K562 (cell line): Measurements from ENCODE around the gene LRRC15. TPM values are rescaled to one million over a fixed set of nuclear protein-coding genes. Genes with fewer than 3 reads are reported as not detected.

Experiments used
- ATAC-seq: fragments of 200-7000 bp; cut with Tn5 transposase; 3 replicates; pipeline ENCODE4 v1.9.1; 2020; ENCODE audit warnings: moderate library complexity
- BruUV-seq: library from RNA; stranded (reverse); fragments of 400-500 nt; replicated peaks from 2 replicates; lab custom pipeline; 2021; lab: Mats Ljungman, UMichigan
- CTCF ChIA-PET: fragments of 300-600 bp; formaldehyde crosslinking; extraction: SDS; loops from one replicate; lab custom pipeline; 2021; ENCODE audit warnings: low intra/inter-chr PET ratio; lab: Yijun Ruan, JAX
- POLR2A ChIA-PET: fragments of 300-600, 350-650 bp; sonication (Branson Sonifier 250); formaldehyde crosslinking; extraction: SDS; loops from one replicate; lab custom pipeline; 2021; ENCODE audit warnings: antibody characterized with exemption, inconsistent platforms; lab: Yijun Ruan, JAX
- DNase-seq, 4 experiments: peaks; one replicate each; pipeline versions ENCODE4 v3.0.0 to v3.0.0-alpha.2; 2011 to 2018; ENCODE audit warnings: low spot score in 3 of 4, mixed read lengths in 3 of 4; ENCODE audit errors: extremely low read depth in 1 of 4
- FAIRE-seq: peaks from 2 replicates; lab custom pipeline; 2011; peaks lifted over from hg19 to GRCh38; lab: Jason Lieb, UNC
- H2AFZ ChIP-seq: 2 replicates; pipeline ENCODE4 v1.6.0; 2011; ENCODE audit warnings: low read depth, low read length, control low read depth, inconsistent platforms
- H3K27ac ChIP-seq: fragments of 200-600 bp; 3 replicates; pipeline ENCODE4 v1.8.0; 2011; ENCODE audit warnings: low read depth, mild to moderate bottlenecking, control low read depth, inconsistent platforms, low read length, moderate library complexity, mixed read lengths; ENCODE audit errors: extremely low read depth
- H3K27me3 ChIP-seq, 2 experiments: fragments of 300-600 bp in 1 of 2; 2 replicates in 1 of 2; 3 replicates in 1 of 2; pipeline versions ENCODE4 v1.6.0 to v1.8.0; 2011; ENCODE audit warnings: inconsistent platforms in 2 of 2, low read length in 2 of 2, mild to moderate bottlenecking in 1 of 2, mixed read lengths in 1 of 2, moderate library complexity in 1 of 2; ENCODE audit not compliant: control insufficient read depth in 2 of 2, insufficient read depth in 2 of 2
- H3K36me3 ChIP-seq: fragments of 300-600 bp; 3 replicates; pipeline ENCODE4 v1.8.0; 2011; ENCODE audit warnings: mild to moderate bottlenecking, low read length, inconsistent platforms; ENCODE audit not compliant: control insufficient read depth, insufficient read depth
- H3K4me1 ChIP-seq, 2 experiments: fragments of 200-600 bp in 1 of 2; replicated peaks in 1 of 2; 2 replicates in 1 of 2; 3 replicates in 1 of 2; pipeline versions ENCODE4 v1.5.1 to v1.8.0; 2011; ENCODE audit warnings: inconsistent platforms in 2 of 2, low read length in 2 of 2, mild to moderate bottlenecking in 1 of 2, mixed read lengths in 1 of 2, moderate library complexity in 1 of 2; ENCODE audit not compliant: control insufficient read depth in 2 of 2, insufficient read depth in 2 of 2
- H3K4me2 ChIP-seq: 2 replicates; pipeline ENCODE4 v1.6.1; 2011; ENCODE audit warnings: low read length, control low read depth, inconsistent platforms, mixed read lengths; ENCODE audit not compliant: insufficient read depth
- H3K4me3 ChIP-seq: fragments of 200-600 bp; sonication (generic), shearing (Covaris generic); 2 replicates; pipeline ENCODE4 v1.5.1; 2016; ENCODE audit warnings: control low read depth, inconsistent platforms
- H3K79me2 ChIP-seq: fragments of 200-600 bp; 3 replicates; pipeline ENCODE4 v1.8.0; 2011; ENCODE audit warnings: low read length, inconsistent platforms; ENCODE audit not compliant: control insufficient read depth, insufficient read depth
- H3K9ac ChIP-seq, 2 experiments: 2 replicates each; pipeline versions ENCODE4 v1.6.0 to v1.6.1; 2011; ENCODE audit warnings: low read depth in 2 of 2, low read length in 2 of 2, control low read depth in 1 of 2, inconsistent platforms in 1 of 2, mild to moderate bottlenecking in 1 of 2, mixed read lengths in 1 of 2; ENCODE audit not compliant: insufficient read depth in 1 of 2
- H3K9me1 ChIP-seq: one replicate; pipeline ENCODE4 v1.6.0; 2011; ENCODE audit warnings: inconsistent platforms, mild to moderate bottlenecking, low read length, moderate library complexity; ENCODE audit not compliant: control insufficient read depth, insufficient read depth
- H3K9me3 ChIP-seq: replicated peaks from 2 replicates; pipeline ENCODE4 v1.5.1; 2011; ENCODE audit warnings: low read depth, low read length, inconsistent platforms; ENCODE audit not compliant: control insufficient read depth, insufficient read depth
- H4K20me1 ChIP-seq: replicated peaks from 2 replicates; pipeline ENCODE4 v1.6.1; 2011; ENCODE audit warnings: low read length, inconsistent platforms, mixed read lengths; ENCODE audit not compliant: control insufficient read depth, insufficient read depth
- HIVEP1 ChIP-seq: fragments of 250-450 bp; sonication (Bioruptor Pico); IDR thresholded peaks from 2 replicates; pipeline ENCODE4 v1.4.0; 2020; ENCODE audit warnings: mild to moderate bottlenecking
- MTA3 ChIP-seq: fragments of 450-650 bp; formaldehyde crosslinking; IDR thresholded peaks from 2 replicates; pipeline ENCODE4 v1.6.1; 2017; ENCODE audit warnings: mild to moderate bottlenecking, borderline replicate concordance
- MYBL2 ChIP-seq, 2 experiments: fragments of 450-650 bp in 1 of 2; sonication (generic) in 1 of 2; formaldehyde crosslinking in 1 of 2; IDR thresholded peaks; 2 replicates each; pipeline versions ENCODE4 v1.6.1 to v1.8.1; 2017 to 2022; ENCODE audit warnings: borderline replicate concordance in 1 of 2, inconsistent platforms in 1 of 2, low read depth in 1 of 2, mild to moderate bottlenecking in 1 of 2, missing genetic modification reagents in 1 of 2, moderate library complexity in 1 of 2
- SMAD4 ChIP-seq: fragments of 250-450 bp; sonication (Bioruptor Pico); conservative IDR thresholded peaks from 2 replicates; pipeline ENCODE4 v1.8.0; 2021; ENCODE audit warnings: inconsistent platforms, mild to moderate bottlenecking, moderate library complexity
- ZNF436 ChIP-seq: fragments of 250-450, 450-650 bp; sonication (Bioruptor Pico); formaldehyde crosslinking; IDR thresholded peaks from 2 replicates; pipeline ENCODE4 v1.7.0; 2020; ENCODE audit warnings: mild to moderate bottlenecking
- whole genome bisulfite sequencing: fragments of 100-300 bp; shearing (Covaris generic); methylation state at CpG from one replicate; pipeline ENCODE4 v1.1.6; 2016; ENCODE audit warnings: low coverage, mixed read lengths; ENCODE audit not compliant: insufficient coverage; ENCODE audit errors: missing lambda C conversion rate; 5-methylcytosine and 5-hydroxymethylcytosine counted together
- in situ Hi-C: fragments of 300-500 bp; cut with MboI; formaldehyde crosslinking; loops from 4 replicates; pipeline ENCODE4 v1.15.0; 2018; ENCODE audit warnings: inconsistent platforms, mixed read lengths
- intact Hi-C: fragments of 100-400 bp; cut with micrococcal nuclease; formaldehyde crosslinking; loops from 2 replicates; pipeline ENCODE4 v1.14.2; 2022
- polyA plus RNA-seq, 8 experiments: library from polyadenylated mRNA; depleted of rRNA in 4 of 8; stranded (reverse) in 5 of 8; unstranded in 3 of 8; fragments of >200 nt; fragmentation: Nextera tagmentation in 2 of 8; fragmentation: Illumina TruSeq in 1 of 8; extraction: Ambion mirVana in 2 of 8; extraction: Trizol in 1 of 8; gene quantifications; 2 replicates each; pipeline versions ENCODE4 v1.2.1 to v1.2.3, GENCODE V29; 2011 to 2014; ENCODE audit warnings: inconsistent platforms in 1 of 8, missing spikeins in 1 of 8
- total RNA-seq, 7 experiments: library from RNA; depleted of rRNA in 6 of 7; stranded (reverse); fragments of >200 nt in 6 of 7; fragmentation: Illumina TruSeq in 2 of 7; extraction: Trizol in 2 of 7; gene quantifications; 2 replicates each; pipeline versions ENCODE4 v1.2.1 to v1.2.3, GENCODE V29; 2011 to 2021; ENCODE audit warnings: low replicate concordance in 1 of 7
- TF ChIP-seq, protein P1 (sequence below): IDR thresholded peaks from 2 replicates; pipeline ENCODE4 v1.6.1; 2014; ENCODE audit warnings: antibody characterized with exemption
- TF ChIP-seq, protein P2 (sequence below), 2 experiments: fragments of 450-650 bp in 1 of 2; IDR thresholded peaks; 2 replicates each; pipeline ENCODE4 v1.6.1; 2011 to 2017; ENCODE audit warnings: low read depth in 2 of 2, antibody characterized with exemption in 1 of 2, borderline replicate concordance in 1 of 2, low read length in 1 of 2, mild to moderate bottlenecking in 1 of 2, mixed read lengths in 1 of 2; ENCODE audit not compliant: control insufficient read depth in 1 of 2

The LRRC15 gene
- total and polyA plus RNA-seq, 9 of the 15 experiments (the other 6 are each of a cell fraction or from before 2014, with no cell fraction given): not detected

GRCh38 chr3:194379231-194379630, 9.7 kb upstream of the LRRC15 start:
- WGBS: 18% methylated on average over 6 of the region's 6 CpGs
- ChIA-PET POLR2A (interaction anchor here (0.7 to 1.1 kb wide), 2 partner anchors 14 to 17 kb away, joined by 3 read pairs; no protein-coding TSS in a partner anchor), CTCF (no interaction called here)
- no TSS peak for BruUV-seq
- ATAC-seq (no peak), DNase-seq (no peak), FAIRE-seq (no peak)
- no peaks in the 10 kb centered on the region for H3K9me3 ChIP-seq
- intact Hi-C loops: no loop called here
- TF ChIP-seq, protein P1, sequence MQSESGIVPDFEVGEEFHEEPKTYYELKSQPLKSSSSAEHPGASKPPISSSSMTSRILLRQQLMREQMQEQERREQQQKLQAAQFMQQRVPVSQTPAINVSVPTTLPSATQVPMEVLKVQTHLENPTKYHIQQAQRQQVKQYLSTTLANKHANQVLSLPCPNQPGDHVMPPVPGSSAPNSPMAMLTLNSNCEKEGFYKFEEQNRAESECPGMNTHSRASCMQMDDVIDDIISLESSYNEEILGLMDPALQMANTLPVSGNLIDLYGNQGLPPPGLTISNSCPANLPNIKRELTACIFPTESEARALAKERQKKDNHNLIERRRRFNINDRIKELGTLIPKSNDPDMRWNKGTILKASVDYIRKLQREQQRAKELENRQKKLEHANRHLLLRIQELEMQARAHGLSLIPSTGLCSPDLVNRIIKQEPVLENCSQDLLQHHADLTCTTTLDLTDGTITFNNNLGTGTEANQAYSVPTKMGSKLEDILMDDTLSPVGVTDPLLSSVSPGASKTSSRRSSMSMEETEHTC: no peak
- no peak for TF ChIP-seq HIVEP1
- TF ChIP-seq ZNF436 (CRISPR knock-in tag): no peak
- no peak for TF ChIP-seq MYBL2 (IDR thresholded peaks at IDR 0.05; ENCODE audit: low read depth)
- TF ChIP-seq MYBL2 (CRISPR knock-in tag; IDR thresholded peaks at IDR 0.05; ENCODE audit: borderline replicate concordance): no peak
- TF ChIP-seq MTA3: no peak
- no peak for TF ChIP-seq SMAD4 (CRISPR knock-in tag)
- TF ChIP-seq, protein P2, sequence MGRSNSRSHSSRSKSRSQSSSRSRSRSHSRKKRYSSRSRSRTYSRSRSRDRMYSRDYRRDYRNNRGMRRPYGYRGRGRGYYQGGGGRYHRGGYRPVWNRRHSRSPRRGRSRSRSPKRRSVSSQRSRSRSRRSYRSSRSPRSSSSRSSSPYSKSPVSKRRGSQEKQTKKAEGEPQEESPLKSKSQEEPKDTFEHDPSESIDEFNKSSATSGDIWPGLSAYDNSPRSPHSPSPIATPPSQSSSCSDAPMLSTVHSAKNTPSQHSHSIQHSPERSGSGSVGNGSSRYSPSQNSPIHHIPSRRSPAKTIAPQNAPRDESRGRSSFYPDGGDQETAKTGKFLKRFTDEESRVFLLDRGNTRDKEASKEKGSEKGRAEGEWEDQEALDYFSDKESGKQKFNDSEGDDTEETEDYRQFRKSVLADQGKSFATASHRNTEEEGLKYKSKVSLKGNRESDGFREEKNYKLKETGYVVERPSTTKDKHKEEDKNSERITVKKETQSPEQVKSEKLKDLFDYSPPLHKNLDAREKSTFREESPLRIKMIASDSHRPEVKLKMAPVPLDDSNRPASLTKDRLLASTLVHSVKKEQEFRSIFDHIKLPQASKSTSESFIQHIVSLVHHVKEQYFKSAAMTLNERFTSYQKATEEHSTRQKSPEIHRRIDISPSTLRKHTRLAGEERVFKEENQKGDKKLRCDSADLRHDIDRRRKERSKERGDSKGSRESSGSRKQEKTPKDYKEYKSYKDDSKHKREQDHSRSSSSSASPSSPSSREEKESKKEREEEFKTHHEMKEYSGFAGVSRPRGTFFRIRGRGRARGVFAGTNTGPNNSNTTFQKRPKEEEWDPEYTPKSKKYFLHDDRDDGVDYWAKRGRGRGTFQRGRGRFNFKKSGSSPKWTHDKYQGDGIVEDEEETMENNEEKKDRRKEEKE (IDR thresholded peaks at IDR 0.05; ENCODE audit: borderline replicate concordance in 1 of 2, control insufficient read depth in 1 of 2, low read depth in 2 of 2, low read length in 1 of 2): no peak
- no peak overlapping the region for H3K27ac ChIP-seq
- no peak overlapping the region for H3K4me3 ChIP-seq
- H3K27me3 ChIP-seq: peaks cover 54 to 76% of the 10 kb centered on the region in 2 experiments
- in situ Hi-C loops: no loop called here
- no peak overlapping the region for H2AFZ ChIP-seq
- no peaks in the 10 kb centered on the region for H3K36me3 ChIP-seq
- no peaks in the 10 kb centered on the region for H3K9me1 ChIP-seq
- H4K20me1 ChIP-seq: no peaks in the 10 kb centered on the region; the same call in 1 of the 2 replicates
- no peak overlapping the region for H3K9ac ChIP-seq
- H3K4me2 ChIP-seq: no peak overlapping the region
- peaks cover 0 to 5% of the 10 kb centered on the region in 2 experiments; a peak in 1 of 5 replicates for H3K4me1 ChIP-seq
- H3K79me2 ChIP-seq: no peaks in the 10 kb centered on the region
